ENCODE data around the gene CCNF.
"Not testable (repeated sequence)": the region's sequence is repeated elsewhere in the genome, so short reads cannot be mapped to it uniquely, and the experiment has no call there.

The CCNF gene

GRCh38 chr16:2429034-2429770 is at the start of gene CCNF:
Gene CCNF, plus strand, starts transcription at chr16:2429447. Its CDS starts 35 bp downstream, at chr16:2429482.
- DNase-seq (ENCODE audit: low spot score), result peak; percentile 96

GRCh38 chr16:2383501-2383900 is 45.7 kb upstream of the CCNF start:
- DNase-seq (ENCODE audit: low spot score), result no peak

- DNase-seq (ENCODE audit: low spot score), result no peak
These were observed 44.8 kb upstream of the CCNF start for GRCh38 chr16:2384426-2384825.

GRCh38 chr16:2385190-2385836 is 43.9 kb upstream of the CCNF start:
- DNase-seq (ENCODE audit: low spot score), result no peak

GRCh38 chr16:2385982-2386381 is 43.3 kb upstream of the CCNF start:
- DNase-seq (ENCODE audit: low spot score), result not testable (repeated sequence)

- no peak for DNase-seq (ENCODE audit: low spot score)
These were observed 42.3 kb upstream of the CCNF start for GRCh38 chr16:2386990-2387389.

- DNase-seq (ENCODE audit: low spot score), result no peak
These were observed 40.9 kb upstream of the CCNF start for GRCh38 chr16:2388139-2388874.

- DNase-seq (ENCODE audit: low spot score), result no peak
These were observed 40.3 kb upstream of the CCNF start for GRCh38 chr16:2388875-2389433.

- DNase-seq (ENCODE audit: low spot score), result no peak
These were observed 37.2 kb upstream of the CCNF start for GRCh38 chr16:2392025-2392424.

GRCh38 chr16:2398520-2398919 is 30.7 kb upstream of the CCNF start:
- DNase-seq (ENCODE audit: low spot score), result no peak

GRCh38 chr16:2404099-2404498 is 25.1 kb upstream of the CCNF start:
- no peak for DNase-seq (ENCODE audit: low spot score)

GRCh38 chr16:2415085-2415484 is 14.2 kb upstream of the CCNF start:
- no peak for DNase-seq (ENCODE audit: low spot score)

GRCh38 chr16:2420035-2420434 is 9.2 kb upstream of the CCNF start:
- DNase-seq (ENCODE audit: low spot score), result no peak

GRCh38 chr16:2422123-2422867 is 7.0 kb upstream of the CCNF start:
- no peak for DNase-seq (ENCODE audit: low spot score)

- DNase-seq (ENCODE audit: low spot score), result no peak
These were observed 4.9 kb upstream of the CCNF start for GRCh38 chr16:2424061-2425007.

- no peak for DNase-seq (ENCODE audit: low spot score)
These were observed 4.2 kb upstream of the CCNF start for GRCh38 chr16:2425008-2425518.

- no peak for DNase-seq (ENCODE audit: low spot score)
These were observed 3.3 kb upstream of the CCNF start for GRCh38 chr16:2425825-2426430.

GRCh38 chr16:2426941-2427361 is 2.3 kb upstream of the CCNF start:
- no peak for DNase-seq (ENCODE audit: low spot score)

- no peak for DNase-seq (ENCODE audit: low spot score)
These were observed 1.7 kb upstream of the CCNF start for GRCh38 chr16:2427526-2427925.
